Neural progenitor cell (in vitro differentiated cells): Measurements from ENCODE around the gene CRHR1. TPM values are rescaled to one million over a fixed set of nuclear protein-coding genes. Genes with fewer than 3 reads are reported as not detected.

ENCODE experiments used
- DNase-seq: peaks from one replicate; pipeline ENCODE4 v3.0.0-alpha.2; 2016; ENCODE audit warnings: low spot score
- H2AFZ ChIP-seq: fragments of 200-600 bp; sonication (generic); replicated peaks from 2 replicates; pipeline ENCODE4 v1.6.1; 2016; ENCODE audit warnings: antibody characterized with exemption
- H3F3A ChIP-seq: fragments of 200-600 bp; sonication (generic); 2 replicates; pipeline ENCODE4 v1.6.1; 2016; ENCODE audit warnings: antibody characterized with exemption, low read depth
- H3K27ac ChIP-seq: fragments of 200-600 bp; sonication (generic); 2 replicates; pipeline ENCODE4 v1.5.1; 2016; ENCODE audit warnings: mild to moderate bottlenecking
- H3K27me3 ChIP-seq: fragments of 200-600 bp; sonication (generic); 2 replicates; pipeline ENCODE4 v1.6.1; 2016; ENCODE audit warnings: mild to moderate bottlenecking, moderate library complexity
- H3K36me3 ChIP-seq: fragments of 200-600 bp; sonication (generic); 2 replicates; pipeline ENCODE4 v1.5.1; 2016
- H3K4me1 ChIP-seq: fragments of 200-600 bp; sonication (generic); 2 replicates; pipeline ENCODE4 v1.6.1; 2016; ENCODE audit warnings: mixed run types
- H3K4me2 ChIP-seq: fragments of 200-600 bp; sonication (generic); 2 replicates; pipeline ENCODE4 v1.6.1; 2016
- H3K4me3 ChIP-seq: fragments of 200-600 bp; sonication (generic); 2 replicates; pipeline ENCODE4 v1.5.1; 2016
- H3K79me2 ChIP-seq: fragments of 200-600 bp; sonication (generic); 2 replicates; pipeline ENCODE4 v1.6.1; 2016; ENCODE audit warnings: low read depth
- H3K9ac ChIP-seq: fragments of 200-600 bp; sonication (generic); 2 replicates; pipeline ENCODE4 v1.6.1; 2016
- H3K9me3 ChIP-seq: fragments of 200-600 bp; sonication (generic); 2 replicates; pipeline ENCODE4 v1.5.1; 2016; ENCODE audit warnings: low read depth
- H4K20me1 ChIP-seq: fragments of 200-600 bp; sonication (generic); 2 replicates; pipeline ENCODE4 v1.6.1; 2016; ENCODE audit warnings: low read depth
- H3K27ac Mint-ChIP-seq: 3 replicates; pipeline ENCODE4 v1.8.0; 2021; ENCODE audit warnings: mixed read lengths
- H3K27me3 Mint-ChIP-seq: 2 replicates; pipeline ENCODE4 v1.8.0; 2022; ENCODE audit warnings: low read depth, mild to moderate bottlenecking, inconsistent platforms, moderate library complexity, mixed read lengths; ENCODE audit not compliant: insufficient read depth
- H3K36me3 Mint-ChIP-seq: 3 replicates; pipeline ENCODE4 v1.8.0; 2021; ENCODE audit warnings: mixed read lengths
- H3K4me1 Mint-ChIP-seq: 3 replicates; pipeline ENCODE4 v1.8.0; 2021; ENCODE audit warnings: mixed read lengths
- H3K4me3 Mint-ChIP-seq: 3 replicates; pipeline ENCODE4 v1.8.0; 2021; ENCODE audit warnings: mild to moderate bottlenecking, moderate library complexity, mixed read lengths
- H3K9me3 Mint-ChIP-seq: 3 replicates; pipeline ENCODE4 v1.8.0; 2020; ENCODE audit warnings: mixed read lengths
- EZH2 ChIP-seq: fragments of 200-600 bp; sonication (generic); IDR thresholded peaks from 2 replicates; pipeline ENCODE4 v1.6.1; 2017; ENCODE audit warnings: antibody characterized with exemption, mild to moderate bottlenecking, moderate library complexity
- EZH2phosphoT487 ChIP-seq: fragments of 200-600 bp; sonication (generic); IDR thresholded peaks from 2 replicates; pipeline ENCODE4 v1.6.1; 2017; ENCODE audit warnings: antibody characterized with exemption
- total RNA-seq: library from RNA; depleted of rRNA; stranded (reverse); fragments of >200 nt; gene quantifications from 2 replicates; pipeline ENCODE4 v1.2.3, GENCODE V29; 2015; ENCODE audit warnings: low replicate concordance
- TF ChIP-seq, protein P1 (sequence below): fragments of 200-600 bp; sonication (generic); IDR thresholded peaks from 2 replicates; pipeline ENCODE4 v1.5.1; 2017; ENCODE audit warnings: antibody characterized with exemption, mild to moderate bottlenecking

Gene CRHR1
- total RNA-seq, 1 donor from 2014 or later, result 3.4 TPM

- H3K4me3 Mint-ChIP-seq, result peak overlapping the region; percentile 7
- no peak overlapping the region for H3K27ac Mint-ChIP-seq
Observed at GRCh38 chr17:45787044-45787443, 2.9 kb downstream of the CRHR1 start.

GRCh38 chr17:45787656-45788055 lies 3.5 kb downstream of the CRHR1 start:
- no peak for DNase-seq
- no peak overlapping the region for H3K4me2 ChIP-seq
- Mint-ChIP-seq H3K9me3 (no peaks in the 10 kb centered on the region), H3K27ac (no peak overlapping the region), H3K4me1 (peaks cover 17% of the 10 kb centered on the region), H3K4me3 (no peak overlapping the region), H3K27me3 (peaks cover 25% of the 10 kb centered on the region), H3K36me3 (no peaks in the 10 kb centered on the region)
- H3K36me3 ChIP-seq, result no peaks in the 10 kb centered on the region
- H3K27me3 ChIP-seq, result peaks cover 98% of the 10 kb centered on the region
- H3K4me1 ChIP-seq, result peaks cover 4% of the 10 kb centered on the region
- no peak overlapping the region for H3K4me3 ChIP-seq
- H3F3A ChIP-seq, result peaks cover 17% of the 10 kb centered on the region
- no peak overlapping the region for H3K9ac ChIP-seq
- H3K79me2 ChIP-seq, result no peaks in the 10 kb centered on the region
- H3K27ac ChIP-seq, result no peak overlapping the region
- TF ChIP-seq EZH2phosphoT487, result no peak
- TF ChIP-seq, protein P1, sequence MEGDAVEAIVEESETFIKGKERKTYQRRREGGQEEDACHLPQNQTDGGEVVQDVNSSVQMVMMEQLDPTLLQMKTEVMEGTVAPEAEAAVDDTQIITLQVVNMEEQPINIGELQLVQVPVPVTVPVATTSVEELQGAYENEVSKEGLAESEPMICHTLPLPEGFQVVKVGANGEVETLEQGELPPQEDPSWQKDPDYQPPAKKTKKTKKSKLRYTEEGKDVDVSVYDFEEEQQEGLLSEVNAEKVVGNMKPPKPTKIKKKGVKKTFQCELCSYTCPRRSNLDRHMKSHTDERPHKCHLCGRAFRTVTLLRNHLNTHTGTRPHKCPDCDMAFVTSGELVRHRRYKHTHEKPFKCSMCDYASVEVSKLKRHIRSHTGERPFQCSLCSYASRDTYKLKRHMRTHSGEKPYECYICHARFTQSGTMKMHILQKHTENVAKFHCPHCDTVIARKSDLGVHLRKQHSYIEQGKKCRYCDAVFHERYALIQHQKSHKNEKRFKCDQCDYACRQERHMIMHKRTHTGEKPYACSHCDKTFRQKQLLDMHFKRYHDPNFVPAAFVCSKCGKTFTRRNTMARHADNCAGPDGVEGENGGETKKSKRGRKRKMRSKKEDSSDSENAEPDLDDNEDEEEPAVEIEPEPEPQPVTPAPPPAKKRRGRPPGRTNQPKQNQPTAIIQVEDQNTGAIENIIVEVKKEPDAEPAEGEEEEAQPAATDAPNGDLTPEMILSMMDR, result no peak
- TF ChIP-seq EZH2, result no peak
- no peaks in the 10 kb centered on the region for H3K9me3 ChIP-seq
- peaks cover 12% of the 10 kb centered on the region for H4K20me1 ChIP-seq
- H2AFZ ChIP-seq, result no peak overlapping the region

More at GRCh38 chr17:45787044-45787443, 2.9 kb downstream of the CRHR1 start:
- peaks cover 17% of the 10 kb centered on the region for H3F3A ChIP-seq
- H3K9ac ChIP-seq, result no peak overlapping the region
- no peak overlapping the region for H2AFZ ChIP-seq
- H3K9me3 Mint-ChIP-seq, result no peaks in the 10 kb centered on the region
- H3K36me3 Mint-ChIP-seq, result no peaks in the 10 kb centered on the region
- H3K27me3 Mint-ChIP-seq, result peaks cover 24% of the 10 kb centered on the region
- no peak overlapping the region for H3K4me2 ChIP-seq
- TF ChIP-seq EZH2 (no peak), EZH2phosphoT487 (no peak)
- TF ChIP-seq, protein P1, result no peak
- H3K9me3 ChIP-seq, result no peaks in the 10 kb centered on the region
- H3K27me3 ChIP-seq, result peaks cover 98% of the 10 kb centered on the region
- no peaks in the 10 kb centered on the region for H3K79me2 ChIP-seq
- DNase-seq, result no peak
- peaks cover 12% of the 10 kb centered on the region for H4K20me1 ChIP-seq
- H3K4me1 Mint-ChIP-seq, result peaks cover 15% of the 10 kb centered on the region
- no peaks in the 10 kb centered on the region for H3K36me3 ChIP-seq
- H3K4me3 ChIP-seq, result no peak overlapping the region
- H3K4me1 ChIP-seq, result peaks cover 4% of the 10 kb centered on the region
- no peak overlapping the region for H3K27ac ChIP-seq

DNA sequence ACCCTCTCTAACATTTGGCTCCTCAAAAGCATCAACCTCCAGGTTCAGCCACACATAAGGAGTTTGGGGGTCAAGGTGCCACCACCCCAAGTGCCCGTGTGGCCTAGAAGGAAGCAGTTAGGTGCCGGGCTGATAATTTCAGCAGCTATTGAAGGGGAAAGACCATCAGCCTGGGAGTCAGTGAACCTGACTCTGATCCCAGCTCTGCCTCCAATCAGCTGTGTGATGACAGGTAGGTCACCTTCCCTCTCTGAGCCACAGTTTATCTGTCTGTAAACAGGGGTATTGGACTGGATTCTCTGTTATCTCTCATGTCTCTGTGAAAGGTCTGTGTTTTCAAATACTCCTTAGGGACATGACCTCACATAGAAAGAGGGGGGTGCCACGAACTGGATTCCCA lies 3.9 kb downstream of the CRHR1 start:
- Histone ChIP-seq H4K20me1 (peaks cover 12% of the 10 kb centered on the region), H3K9me3 (no peaks in the 10 kb centered on the region), H3K36me3 (no peaks in the 10 kb centered on the region), H3K4me2 (no peak overlapping the region), H3F3A (peaks cover 17% of the 10 kb centered on the region), H3K79me2 (no peaks in the 10 kb centered on the region), H3K4me1 (peaks cover 4% of the 10 kb centered on the region), H3K27ac (no peak overlapping the region), H2AFZ (no peak overlapping the region), H3K4me3 (no peak overlapping the region), H3K27me3 (peaks cover 94% of the 10 kb centered on the region), H3K9ac (no peak overlapping the region)
- Mint-ChIP-seq H3K36me3 (no peaks in the 10 kb centered on the region), H3K27ac (no peak overlapping the region), H3K9me3 (no peaks in the 10 kb centered on the region), H3K27me3 (peaks cover 28% of the 10 kb centered on the region), H3K4me1 (peaks cover 21% of the 10 kb centered on the region), H3K4me3 (no peak overlapping the region)
- DNase-seq, result no peak
- TF ChIP-seq EZH2 (no peak), EZH2phosphoT487 (no peak)
- TF ChIP-seq, protein P1, result no peak
